Stomach (tissue), 9 donors: ENCODE results near the gene ZNF605. TPM values are rescaled to one million over a fixed set of nuclear protein-coding genes. Genes with fewer than 3 reads are reported as not detected.
"Not testable (repeated sequence)": the region's sequence is repeated elsewhere in the genome, so short reads cannot be mapped to it uniquely, and the experiment has no call there.

ENCODE experiments used
- DNase-seq, 2 donors: peaks; one replicate each; pipeline versions ENCODE4 v3.0.0 to v3.0.0-alpha.2; 2013 to 2019
- H3K27ac ChIP-seq, 5 donors: fragments of 200-600 bp in 4 of 5; sonication (generic) in 4 of 5; one replicate each; pipeline ENCODE4 v1.5.1; 2013 to 2019; ENCODE audit warnings: mild to moderate bottlenecking in 1 of 5, moderate library complexity in 1 of 5
- H3K27me3 ChIP-seq, 3 donors: fragments of 200-600 bp; sonication (generic); one replicate each; pipeline ENCODE4 v1.5.1; 2017 to 2019; ENCODE audit warnings: mixed run types in 1 of 3
- H3K36me3 ChIP-seq, 4 donors: fragments of 200-600 bp; sonication (generic); 1 replicate in 3 of 4; 2 replicates in 1 of 4; pipeline ENCODE4 v1.5.1; 2016 to 2019
- H3K4me1 ChIP-seq, 4 donors: fragments of 200-600 bp; sonication (generic); one replicate each; pipeline ENCODE4 v1.5.1; 2016 to 2019
- H3K4me3 ChIP-seq, 4 donors: fragments of 200-600 bp; sonication (generic) in 3 of 4; one replicate each; pipeline ENCODE4 v1.5.1; 2016 to 2019; ENCODE audit warnings: mild to moderate bottlenecking in 1 of 4
- H3K9me3 ChIP-seq, 4 donors: fragments of 200-600 bp; sonication (generic); one replicate each; pipeline ENCODE4 v1.5.1; 2016 to 2019
- CTCF ChIP-seq, 7 experiments: fragments of 450-650 bp in 4 of 7; fragments of 200-600 bp in 3 of 7; sonication (generic) in 3 of 7; IDR thresholded peaks; one replicate each; pipeline ENCODE4 v1.5.1; 2016 to 2019; ENCODE audit warnings: antibody characterized with exemption in 7 of 7, control low read depth in 2 of 7, mild to moderate bottlenecking in 1 of 7
- EP300 ChIP-seq: sonication (generic); formaldehyde crosslinking; IDR thresholded peaks from one replicate; pipeline ENCODE4 v1.6.1; 2017; ENCODE audit warnings: antibody characterized with exemption
- POLR2A ChIP-seq, 4 donors: fragments of 450-650 bp; IDR thresholded peaks; one replicate each; pipeline ENCODE4 v1.6.1; 2016; ENCODE audit warnings: antibody characterized with exemption in 4 of 4, control low read depth in 2 of 4, mild to moderate bottlenecking in 1 of 4, moderate library complexity in 1 of 4
- POLR2AphosphoS5 ChIP-seq, 3 donors: sonication (generic); formaldehyde crosslinking; IDR thresholded peaks; one replicate each; pipeline ENCODE4 v1.6.1; 2016; ENCODE audit warnings: antibody characterized with exemption in 3 of 3
- WGBS, 5 donors: extraction: QIAGEN DNeasy Blood & Tissue Kit in 3 of 5; methylation state at CpG; one replicate each; pipeline versions ENCODE4 v1.1.5 to v1.1.7; 2013 to 2018; 5-methylcytosine and 5-hydroxymethylcytosine counted together
- intact Hi-C: fragments of 100-400 bp; cut with DNase I; formaldehyde crosslinking; loops from one replicate; pipeline ENCODE4 v1.15.1; 2023; ENCODE audit warnings: low total_unique reads
- polyA plus RNA-seq, 3 donors: library from polyadenylated mRNA; stranded (reverse); fragments of 200-250 nt; gene quantifications; one replicate each; pipeline ENCODE4 v1.2.3, GENCODE V29; 2013
- total RNA-seq, 5 donors: library from RNA; depleted of rRNA; stranded (reverse); fragments of >200 nt; gene quantifications; one replicate each; pipeline versions ENCODE4 v1.1.0 to v1.2.3, GENCODE V29; 2014 to 2016
- donor health status: healthy with polysubstance abuse.
- donor health status: Bipolar disorder and iron deficiency.
- donor health status: healthy.

ZNF605 gene
- total and polyA plus RNA-seq, 8 donors: 0.58 to 16.9 (median 3.5) TPM

DNA sequence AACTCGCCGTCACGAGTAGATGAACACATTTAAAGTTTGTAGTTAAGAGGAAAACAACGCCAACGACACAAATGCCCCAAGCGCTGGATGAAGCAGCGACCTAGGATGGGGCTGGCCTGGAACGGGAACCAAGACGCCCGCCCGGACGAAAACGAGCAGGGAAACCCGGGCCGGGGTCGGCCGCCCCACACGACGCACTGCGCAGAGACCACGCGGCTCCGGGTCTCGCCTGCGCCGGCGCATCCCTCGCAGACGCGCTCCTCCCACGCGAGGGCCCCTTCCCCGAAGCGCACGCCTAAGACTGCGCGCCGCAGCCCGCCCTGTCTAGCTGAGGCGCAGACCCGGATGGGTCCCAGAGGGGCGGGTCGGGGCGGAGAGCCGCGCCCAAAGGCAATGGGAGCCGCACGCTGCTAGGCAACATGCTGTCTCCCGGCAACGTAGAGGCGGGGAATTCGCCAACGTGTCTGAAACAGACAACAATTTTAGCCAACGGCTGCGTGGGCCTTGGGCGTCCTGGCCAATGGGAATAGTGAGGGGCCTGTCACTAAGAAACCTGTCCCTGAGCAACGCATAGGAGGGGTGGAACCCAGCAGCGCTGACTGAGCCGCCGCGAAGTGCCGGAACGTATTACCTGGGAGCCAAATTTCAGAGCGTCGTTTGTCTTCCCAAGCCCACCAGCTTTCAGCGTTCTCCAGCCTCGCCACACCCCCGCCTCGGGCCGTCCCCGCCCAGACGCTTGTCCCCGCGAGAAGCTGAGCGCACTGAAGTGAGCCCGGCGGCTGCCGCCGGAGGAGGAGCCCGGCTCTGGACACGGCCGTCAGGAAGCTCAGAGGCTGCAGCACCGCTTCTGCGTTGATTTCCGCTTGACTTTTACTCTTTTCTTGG lies 47.7 kb downstream of the ZNF605 start:
- DNase-seq: peak; percentile 87 to 99
- H3K4me3 ChIP-seq: peak overlapping the region; percentile 51 to 65 (median 60)
- H3K36me3 ChIP-seq: peaks cover 0 to 10% (median 0%) of the 10 kb centered on the region in 4 donors
- intact Hi-C loops: no loop called here
- H3K27ac ChIP-seq: peak overlapping the region; percentile 43 to 87 (median 84)
- WGBS, 5 donors: 1 to 4% (median 4%) methylated on average over 63 to 85 of the region's 85 CpGs
- peaks cover 0 to 29% (median 5%) of the 10 kb centered on the region in 3 donors for H3K27me3 ChIP-seq
- peaks cover 9 to 96% (median 67%) of the 10 kb centered on the region in 4 donors for H3K9me3 ChIP-seq
- TF ChIP-seq POLR2AphosphoS5 (IDR thresholded peaks at IDR 0.05) (peak; percentile 60 to 74 (median 60)), POLR2A (IDR thresholded peaks at IDR 0.05) (no peak)
- H3K4me1 ChIP-seq: peaks cover 4 to 29% (median 22%) of the 10 kb centered on the region in 4 donors

DNA sequence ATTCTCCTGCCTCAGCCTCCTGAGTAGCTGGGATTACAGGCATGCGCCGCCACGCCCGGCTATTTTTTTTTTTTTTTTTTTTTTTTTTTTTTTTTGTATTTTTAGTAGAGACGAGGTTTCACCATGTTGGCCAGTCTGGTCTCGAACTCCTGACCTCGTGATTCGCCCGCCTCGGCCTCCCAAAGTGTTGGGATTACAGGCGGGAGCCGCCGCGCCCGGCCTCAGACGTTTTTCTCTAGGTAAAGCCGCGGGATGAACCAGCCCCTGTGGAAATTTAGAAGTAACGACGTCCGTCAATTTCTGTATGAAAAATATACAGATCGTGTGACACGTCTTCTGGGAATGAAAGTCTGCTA lies 48.3 kb downstream of the ZNF605 start:
- WGBS, 5 donors: 5 to 12% (median 9%) methylated on average over 12 to 23 of the region's 23 CpGs
- H3K4me3 ChIP-seq: peak overlapping the region; percentile 51 to 65 (median 60)
- peak overlapping the region; percentile 12 to 87 (median 84) for H3K27ac ChIP-seq
- peaks cover 9 to 96% (median 69%) of the 10 kb centered on the region in 4 donors for H3K9me3 ChIP-seq
- H3K4me1 ChIP-seq: peaks cover 4 to 29% (median 22%) of the 10 kb centered on the region in 4 donors
- peaks cover 0 to 10% (median 0%) of the 10 kb centered on the region in 4 donors for H3K36me3 ChIP-seq
- peaks cover 0 to 29% (median 5%) of the 10 kb centered on the region in 3 donors for H3K27me3 ChIP-seq
- intact Hi-C loops, DNase-seq: not testable (repeated sequence)

GRCh38 chr12:132907216-132907615 lies 48.9 kb downstream of the ZNF605 start:
- DNase-seq: peak in 1 of 2 donors; percentile 22
- peak overlapping the region in 2 of 4 donors; percentile 59 to 61 for H3K4me3 ChIP-seq
- H3K4me1 ChIP-seq: peaks cover 4 to 29% (median 22%) of the 10 kb centered on the region in 4 donors
- peaks cover 0 to 29% (median 5%) of the 10 kb centered on the region in 3 donors for H3K27me3 ChIP-seq
- no peak overlapping the region for H3K27ac ChIP-seq
- 16 to 24% (median 20%) methylated on average over 16 of the region's 16 CpGs for WGBS, 5 donors
- intact Hi-C loops: no loop called here
- H3K36me3 ChIP-seq: peaks cover 0 to 10% (median 0%) of the 10 kb centered on the region in 4 donors
- peaks cover 8 to 95% (median 69%) of the 10 kb centered on the region in 4 donors for H3K9me3 ChIP-seq
- no peak for TF ChIP-seq EP300
- TF ChIP-seq CTCF (IDR thresholded peaks at IDR 0.05): no peak
- no peak for TF ChIP-seq POLR2A (IDR thresholded peaks at IDR 0.05)
- no peak for TF ChIP-seq POLR2AphosphoS5 (IDR thresholded peaks at IDR 0.05)

DNA sequence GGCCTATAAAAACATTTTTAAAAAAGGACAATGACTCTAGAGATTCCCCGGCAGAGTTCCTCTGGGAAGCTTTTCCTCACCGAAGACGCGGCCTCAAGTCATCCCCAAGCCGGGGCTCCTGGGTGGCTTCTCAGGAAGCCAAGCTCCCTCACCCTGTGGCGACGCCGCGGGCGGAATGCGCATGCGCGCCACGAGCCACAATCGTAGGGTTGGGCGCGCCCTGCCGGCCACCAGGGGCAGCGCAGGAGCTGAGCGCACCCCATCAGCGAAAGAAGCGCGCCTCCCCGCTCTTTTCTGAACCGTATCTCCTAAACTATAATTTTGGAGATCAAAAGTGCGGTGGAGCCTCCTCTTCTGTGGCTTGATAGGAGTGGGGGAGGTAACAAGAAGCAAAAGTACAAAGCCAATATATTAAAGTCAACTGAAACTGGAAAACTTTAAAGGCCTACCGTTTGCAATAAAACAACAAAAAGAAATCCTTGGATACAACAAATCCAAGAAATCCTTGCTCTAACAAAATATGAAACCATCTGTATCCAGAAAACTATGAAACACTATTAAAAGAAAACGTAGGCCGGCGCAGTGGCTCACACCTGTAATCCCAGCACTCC lies 51.3 kb downstream of the ZNF605 start:
- intact Hi-C loops: no loop called here
- Histone ChIP-seq H3K9me3 (peaks cover 2 to 88% (median 50%) of the 10 kb centered on the region in 4 donors), H3K27ac (peak overlapping the region in 1 of 5 donors; percentile 29), H3K4me3 (peak overlapping the region; percentile 5 to 21 (median 16)), H3K4me1 (peaks cover 4 to 29% (median 22%) of the 10 kb centered on the region in 4 donors), H3K27me3 (peaks cover 0 to 29% (median 5%) of the 10 kb centered on the region in 3 donors), H3K36me3 (no peaks in the 10 kb centered on the region)
- TF ChIP-seq POLR2AphosphoS5 (IDR thresholded peaks at IDR 0.05) (peak in 1 of 3 donors; percentile 60), EP300 (no peak), POLR2A (IDR thresholded peaks at IDR 0.05) (no peak), CTCF (IDR thresholded peaks at IDR 0.05) (peak in 5 of 7 experiments; percentile 49 to 85 (median 78))
- WGBS, 5 donors: 9 to 20% (median 12%) methylated on average over 30 of the region's 30 CpGs
- peak; percentile 72 to 90 for DNase-seq

GRCh38 chr12:132899033-132899432 lies 57.1 kb downstream of the ZNF605 start:
- no peak for DNase-seq
- Histone ChIP-seq H3K9me3 (peaks cover 4 to 58% (median 26%) of the 10 kb centered on the region in 4 donors), H3K36me3 (no peaks in the 10 kb centered on the region), H3K4me3 (no peak overlapping the region), H3K27me3 (no peaks in the 10 kb centered on the region), H3K4me1 (no peaks in the 10 kb centered on the region), H3K27ac (no peak overlapping the region)
- 77 to 92% (median 81%) methylated on average over 5 of the region's 5 CpGs for WGBS, 5 donors
- TF ChIP-seq EP300 (no peak), CTCF (IDR thresholded peaks at IDR 0.05) (no peak), POLR2A (IDR thresholded peaks at IDR 0.05) (no peak), POLR2AphosphoS5 (IDR thresholded peaks at IDR 0.05) (no peak)
- intact Hi-C loops: no loop called here
